HG02571 (cell line): Measurements from ENCODE around the gene TRAPPC2L.
"Not testable (repeated sequence)": the region's sequence is repeated elsewhere in the genome, so short reads cannot be mapped to it uniquely, and the experiment has no call there.

ENCODE experiments used
- ATAC-seq: cut with Tn5 transposase; IDR thresholded peaks from one replicate; pipeline ENCODE4 v1.9.1; 2021; ENCODE audit warnings: mild to moderate bottlenecking, moderate library complexity; ENCODE audit not compliant: unreplicated experiment

TRAPPC2L gene

GRCh38 chr16:88888461-88889387, 31.8 kb downstream of the TRAPPC2L start:
- no peak for ATAC-seq

GRCh38 chr16:88889702-88890352, 32.9 kb downstream of the TRAPPC2L start:
- ATAC-seq, result not testable (repeated sequence)

- ATAC-seq, result no peak
Observed at GRCh38 chr16:88891083-88891482, 34.2 kb downstream of the TRAPPC2L start.

GRCh38 chr16:88892065-88892464, 35.1 kb downstream of the TRAPPC2L start:
- ATAC-seq, result no peak

- no peak for ATAC-seq
Observed at GRCh38 chr16:88893127-88893968, 36.4 kb downstream of the TRAPPC2L start.

GRCh38 chr16:88894266-88894665, 37.3 kb downstream of the TRAPPC2L start:
- not testable (repeated sequence) for ATAC-seq

- no peak for ATAC-seq
Observed at GRCh38 chr16:88894681-88895300, 37.9 kb downstream of the TRAPPC2L start.

GRCh38 chr16:88895335-88895734, 38.4 kb downstream of the TRAPPC2L start:
- no peak for ATAC-seq

GRCh38 chr16:88896238-88897070, 39.5 kb downstream of the TRAPPC2L start:
- no peak for ATAC-seq

GRCh38 chr16:88897696-88898425, 40.9 kb downstream of the TRAPPC2L start:
- ATAC-seq, result no peak

- no peak for ATAC-seq
Observed at GRCh38 chr16:88899901-88900661, 43.2 kb downstream of the TRAPPC2L start.

GRCh38 chr16:88900662-88901052, 43.7 kb downstream of the TRAPPC2L start:
- no peak for ATAC-seq

GRCh38 chr16:88901718-88902337, 44.9 kb downstream of the TRAPPC2L start:
- no peak for ATAC-seq

- no peak for ATAC-seq
Observed at GRCh38 chr16:88902744-88903143, 45.8 kb downstream of the TRAPPC2L start.

GRCh38 chr16:88903267-88903666, 46.3 kb downstream of the TRAPPC2L start:
- no peak for ATAC-seq

GRCh38 chr16:88904676-88905365, 47.9 kb downstream of the TRAPPC2L start:
- no peak for ATAC-seq

GRCh38 chr16:88905563-88905962, 48.6 kb downstream of the TRAPPC2L start:
- no peak for ATAC-seq
